ENCODE results near the gene TNFRSF8.

DNA sequence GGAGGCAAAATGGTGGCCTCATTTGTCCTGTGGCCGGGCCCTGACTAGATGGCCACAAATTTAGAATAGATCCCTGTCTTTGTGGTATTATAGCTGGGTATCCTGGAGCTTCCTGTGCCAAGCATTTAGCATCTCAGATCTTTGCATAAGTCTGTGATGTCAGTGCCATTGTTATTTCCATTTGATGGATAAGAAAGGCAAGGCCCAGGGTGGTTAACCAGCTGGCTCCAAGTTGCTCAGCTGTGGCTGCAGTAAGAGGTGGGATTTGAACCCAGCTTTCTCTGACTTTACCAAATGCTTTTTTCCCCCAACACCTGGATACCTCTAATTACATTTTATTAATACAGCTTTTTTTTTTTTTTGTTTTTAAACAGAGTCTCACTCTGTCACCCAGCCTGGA, 11.7 kb upstream of the TNFRSF8 start:
- TF ChIP-seq, protein P1, sequence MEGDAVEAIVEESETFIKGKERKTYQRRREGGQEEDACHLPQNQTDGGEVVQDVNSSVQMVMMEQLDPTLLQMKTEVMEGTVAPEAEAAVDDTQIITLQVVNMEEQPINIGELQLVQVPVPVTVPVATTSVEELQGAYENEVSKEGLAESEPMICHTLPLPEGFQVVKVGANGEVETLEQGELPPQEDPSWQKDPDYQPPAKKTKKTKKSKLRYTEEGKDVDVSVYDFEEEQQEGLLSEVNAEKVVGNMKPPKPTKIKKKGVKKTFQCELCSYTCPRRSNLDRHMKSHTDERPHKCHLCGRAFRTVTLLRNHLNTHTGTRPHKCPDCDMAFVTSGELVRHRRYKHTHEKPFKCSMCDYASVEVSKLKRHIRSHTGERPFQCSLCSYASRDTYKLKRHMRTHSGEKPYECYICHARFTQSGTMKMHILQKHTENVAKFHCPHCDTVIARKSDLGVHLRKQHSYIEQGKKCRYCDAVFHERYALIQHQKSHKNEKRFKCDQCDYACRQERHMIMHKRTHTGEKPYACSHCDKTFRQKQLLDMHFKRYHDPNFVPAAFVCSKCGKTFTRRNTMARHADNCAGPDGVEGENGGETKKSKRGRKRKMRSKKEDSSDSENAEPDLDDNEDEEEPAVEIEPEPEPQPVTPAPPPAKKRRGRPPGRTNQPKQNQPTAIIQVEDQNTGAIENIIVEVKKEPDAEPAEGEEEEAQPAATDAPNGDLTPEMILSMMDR (conservative IDR thresholded peaks at IDR 0.05 in 1 of 2, IDR thresholded peaks at IDR 0.05 in 1 of 2; ENCODE audit: extremely low read depth in 1 of 2, insufficient read depth in 1 of 2, low read depth in 1 of 2, low read length in 2 of 2) = no peak
- TF ChIP-seq EZH2 (IDR thresholded peaks at IDR 0.05; ENCODE audit: borderline replicate concordance, low read length) = no peak

Measured in mammary epithelial cell (primary cell).